NCI-H526 (cell line): ENCODE measurements around the gene DLG2.
A peak's percentile ranks its signal among the peaks of the same experiment; 100 is the strongest.

Source experiments
- DNase-seq, 2 experiments: peaks; one replicate each; lab custom pipeline; 2025; lab: John Stamatoyannopoulos, UW

The DLG2 gene

DNA sequence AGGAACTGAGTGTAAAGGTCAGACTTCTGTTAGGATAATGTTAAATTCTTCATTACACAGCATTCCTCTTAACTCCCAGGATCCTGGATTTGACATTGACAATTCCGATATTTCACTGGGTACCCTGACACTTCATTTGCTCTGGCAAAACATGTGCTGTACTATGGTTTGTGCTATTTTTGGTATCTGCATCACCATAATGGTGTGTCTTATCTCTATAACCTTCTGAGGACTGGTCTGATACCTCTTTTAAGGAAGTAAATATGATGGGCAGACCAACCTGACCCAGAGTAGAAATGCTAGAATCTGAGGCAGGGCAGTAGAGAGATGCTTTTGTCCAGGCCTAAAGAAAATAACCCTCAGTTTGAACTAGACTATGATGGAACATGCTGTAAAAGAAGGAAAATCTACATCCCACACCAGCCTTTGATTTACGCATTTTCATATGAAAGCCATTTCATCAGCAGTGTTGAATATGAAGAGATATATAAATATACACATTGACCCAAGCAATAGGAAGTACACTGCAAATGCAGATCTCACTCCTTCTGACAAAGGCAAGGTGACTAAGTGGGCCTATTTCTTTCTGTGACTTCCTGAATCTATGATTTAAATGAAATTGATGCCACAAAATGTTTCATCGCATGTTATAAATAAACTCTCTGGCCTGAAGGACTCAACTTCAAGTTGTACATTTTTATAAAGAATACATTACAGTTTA lies 966.7 kb downstream of the DLG2 start:
- DNase-seq: no peak

DNA sequence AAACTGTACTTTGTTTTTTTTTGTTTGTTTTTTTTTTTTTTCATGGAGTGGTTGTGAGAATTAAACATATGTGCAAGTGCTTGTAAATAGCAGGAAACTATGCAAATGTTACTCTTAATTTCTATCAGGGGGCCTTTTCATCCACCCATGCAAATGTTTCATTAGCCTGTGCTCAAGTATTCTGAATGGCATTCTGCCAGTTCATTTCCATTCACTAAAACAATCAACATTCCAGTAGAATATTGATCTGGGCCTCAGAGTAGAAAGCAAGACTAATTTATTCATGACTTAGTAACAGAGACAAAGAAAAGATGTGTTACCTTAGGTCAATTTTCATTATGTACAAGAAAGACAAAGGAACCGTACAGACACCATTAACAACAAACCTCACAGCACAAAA lies 971.4 kb downstream of the DLG2 start:
- peak; percentile 81 to 86 for DNase-seq

DNA sequence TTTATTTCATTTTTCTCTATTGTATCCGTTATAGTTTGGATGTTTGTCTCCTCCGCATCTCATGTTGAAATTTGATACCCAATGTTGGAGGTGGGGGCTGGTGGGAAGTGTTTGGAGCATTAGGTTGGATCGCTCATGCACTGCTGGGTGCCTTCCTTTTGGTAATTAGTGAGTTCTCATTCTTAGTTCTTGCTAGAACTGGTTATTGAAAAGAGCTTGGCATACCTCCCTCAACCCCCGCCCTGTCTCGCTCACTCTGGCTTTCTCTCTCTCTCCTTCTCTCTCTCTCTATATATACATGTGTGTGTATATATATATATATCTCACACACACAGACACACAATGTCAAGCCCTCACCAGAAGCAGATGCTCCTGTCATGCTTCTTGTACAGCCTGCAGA lies 978.7 kb downstream of the DLG2 start:
- no peak for DNase-seq

DNA sequence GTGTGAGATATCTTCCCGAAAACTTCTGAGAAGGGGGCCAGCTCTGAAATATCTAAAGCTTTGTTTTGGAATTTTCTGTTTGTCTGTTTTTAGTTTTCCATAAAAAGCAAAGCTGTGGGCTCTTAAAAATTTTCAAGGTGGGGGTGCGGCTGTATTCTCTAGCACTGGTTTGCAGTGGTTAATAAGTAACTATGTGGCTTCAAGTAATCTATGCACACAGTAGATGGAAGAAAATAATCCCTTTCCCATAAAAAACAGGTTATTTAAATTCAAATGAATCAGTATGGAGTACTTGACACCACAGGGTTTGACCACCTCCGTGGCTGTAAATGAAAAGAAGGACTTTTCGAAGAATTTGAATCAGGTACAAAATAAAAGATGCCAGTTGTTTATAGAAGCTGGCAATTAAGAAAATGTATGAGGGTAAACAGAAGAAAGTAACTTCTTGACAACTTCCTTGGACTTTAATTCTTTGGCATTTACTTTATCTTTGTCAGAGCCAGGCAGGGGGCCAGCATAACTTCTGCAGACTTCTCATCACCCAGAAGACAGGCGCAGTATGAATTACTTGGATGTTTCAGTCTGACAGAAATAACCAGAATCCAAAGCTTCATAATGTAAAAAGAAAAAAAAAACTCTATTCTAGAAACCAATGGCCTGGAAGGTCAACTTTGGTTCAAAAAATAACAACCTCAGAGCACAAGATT lies 981.0 kb downstream of the DLG2 start:
- DNase-seq: no peak

DNA sequence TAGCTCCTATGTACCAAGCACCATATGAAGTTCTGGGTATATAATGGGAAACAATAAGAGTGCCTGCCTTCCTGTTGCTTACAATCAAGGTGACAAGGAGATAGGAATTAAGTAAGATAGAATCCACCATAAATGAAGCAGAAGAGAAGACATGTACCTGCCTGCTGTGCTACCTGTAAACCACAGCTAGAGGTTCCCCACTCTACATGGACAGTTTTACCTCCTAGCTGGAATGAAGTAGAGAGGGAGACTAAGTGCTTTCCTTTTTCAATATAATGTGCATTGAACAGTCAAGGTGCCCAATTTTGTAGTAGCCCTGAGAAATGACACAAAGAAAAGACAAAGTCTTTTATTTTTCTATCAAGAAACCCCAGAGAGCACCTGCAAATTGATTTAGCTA lies 984.6 kb downstream of the DLG2 start:
- DNase-seq: peak in 1 of 2 experiments; percentile 17

DNA sequence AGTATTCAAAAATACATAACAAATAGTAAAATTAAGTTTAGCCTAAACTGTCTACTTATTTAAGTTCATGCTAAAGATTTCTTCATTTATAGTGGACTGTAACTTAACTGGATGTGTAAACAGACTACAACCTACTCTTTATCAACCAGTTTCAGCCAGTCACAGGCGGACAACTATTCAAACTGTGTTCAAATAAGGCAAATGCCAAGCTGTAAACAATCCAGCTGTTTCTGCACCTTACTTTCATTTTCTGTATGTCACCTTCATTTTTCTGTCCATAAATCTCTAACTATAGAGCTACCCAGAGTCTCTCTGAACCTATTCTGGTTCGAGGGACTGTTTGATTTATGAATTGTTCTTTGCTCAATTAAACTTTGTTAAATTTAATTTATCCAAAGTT lies 992.8 kb downstream of the DLG2 start:
- DNase-seq: no peak

DNA sequence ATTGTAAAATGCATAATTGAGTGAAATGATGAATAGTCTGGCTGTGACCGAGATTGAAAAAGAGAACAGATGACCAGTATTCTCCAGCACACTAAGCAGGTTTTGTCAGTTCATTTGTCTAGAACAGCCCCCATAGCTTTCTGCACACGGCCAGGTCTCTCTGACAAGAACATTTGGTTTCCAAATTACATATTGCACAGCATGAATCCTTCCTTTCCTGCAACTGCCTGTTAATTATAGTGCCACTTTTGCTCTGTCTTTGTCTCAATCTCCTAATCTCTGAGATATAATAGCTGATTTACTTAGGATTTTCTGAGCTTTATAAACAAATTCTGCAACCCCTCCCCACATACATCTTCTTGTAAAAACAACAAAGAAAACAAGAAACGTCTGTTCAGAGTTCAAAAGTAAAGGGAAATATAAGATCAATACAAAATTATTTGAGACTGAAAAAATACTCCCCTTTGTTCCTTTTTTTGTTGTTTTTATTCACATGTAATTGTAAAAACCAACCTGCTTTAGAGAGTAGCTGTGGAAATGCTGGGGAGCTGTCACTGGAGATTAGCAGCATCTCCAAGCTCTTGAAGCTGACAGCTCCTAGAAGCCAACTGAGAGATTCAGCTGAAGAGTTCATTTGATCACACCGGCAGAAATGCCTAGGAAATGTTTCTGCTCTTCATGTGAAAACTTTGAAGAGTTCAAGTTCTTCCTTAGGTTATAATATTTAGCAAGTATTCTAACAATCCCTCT lies 998.1 kb downstream of the DLG2 start:
- DNase-seq: peak in 1 of 2 experiments; percentile 54

DNA sequence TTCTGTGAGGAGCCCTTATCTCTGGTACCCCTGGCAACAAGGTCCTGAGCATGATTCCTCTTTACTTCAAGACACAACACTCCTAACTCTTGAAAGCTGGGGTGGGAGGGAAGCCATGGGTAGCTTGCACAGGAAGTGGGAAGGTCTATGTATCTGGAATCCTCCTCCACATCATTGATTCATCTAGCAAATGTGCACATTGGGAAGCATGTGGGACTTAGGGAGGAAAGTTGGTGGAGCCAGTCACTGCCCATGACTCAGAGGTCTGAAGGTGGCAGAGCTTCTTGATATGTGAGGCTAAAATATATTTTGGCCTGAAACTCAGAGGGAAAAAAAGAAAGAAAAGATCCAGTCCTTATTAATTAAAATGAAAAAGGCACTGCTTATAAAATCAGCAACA lies 1000.9 kb downstream of the DLG2 start:
- DNase-seq: no peak

DNA sequence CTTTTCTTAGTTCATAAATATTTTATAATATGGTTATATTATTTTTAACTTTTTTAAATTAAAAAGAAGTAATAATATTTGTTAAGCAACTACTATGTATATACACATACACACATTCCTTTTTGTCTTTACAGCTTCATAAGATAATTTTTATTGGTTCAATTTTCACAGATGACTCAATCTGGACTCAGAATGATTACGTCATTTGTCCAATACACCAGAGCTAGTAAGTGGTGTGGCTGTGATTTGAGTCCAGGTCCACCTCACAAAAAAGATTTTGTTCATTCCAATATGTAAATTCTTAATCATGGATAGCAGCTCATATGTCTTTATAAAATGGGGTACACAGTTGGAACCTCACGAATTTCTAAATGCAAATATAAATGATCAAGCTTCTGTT lies 1014.5 kb downstream of the DLG2 start:
- DNase-seq: no peak

DNA sequence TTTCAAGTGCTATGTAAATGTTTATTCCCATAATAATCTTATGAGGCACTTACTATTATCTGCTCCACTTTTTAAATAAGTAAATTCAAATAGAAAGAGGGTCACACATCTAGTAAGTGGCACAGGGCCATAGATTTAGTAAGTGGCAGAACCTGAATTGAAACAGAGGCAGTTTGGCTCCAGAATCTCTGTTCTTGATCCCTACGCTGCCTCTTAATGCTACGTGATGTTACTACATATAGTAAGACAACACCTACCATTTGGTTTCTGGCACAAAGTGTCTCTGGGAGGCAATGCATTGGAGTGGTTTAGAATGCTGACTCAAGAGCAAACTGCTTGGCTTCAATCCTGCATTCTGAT lies 1018.3 kb downstream of the DLG2 start:
- DNase-seq: no peak

DNA sequence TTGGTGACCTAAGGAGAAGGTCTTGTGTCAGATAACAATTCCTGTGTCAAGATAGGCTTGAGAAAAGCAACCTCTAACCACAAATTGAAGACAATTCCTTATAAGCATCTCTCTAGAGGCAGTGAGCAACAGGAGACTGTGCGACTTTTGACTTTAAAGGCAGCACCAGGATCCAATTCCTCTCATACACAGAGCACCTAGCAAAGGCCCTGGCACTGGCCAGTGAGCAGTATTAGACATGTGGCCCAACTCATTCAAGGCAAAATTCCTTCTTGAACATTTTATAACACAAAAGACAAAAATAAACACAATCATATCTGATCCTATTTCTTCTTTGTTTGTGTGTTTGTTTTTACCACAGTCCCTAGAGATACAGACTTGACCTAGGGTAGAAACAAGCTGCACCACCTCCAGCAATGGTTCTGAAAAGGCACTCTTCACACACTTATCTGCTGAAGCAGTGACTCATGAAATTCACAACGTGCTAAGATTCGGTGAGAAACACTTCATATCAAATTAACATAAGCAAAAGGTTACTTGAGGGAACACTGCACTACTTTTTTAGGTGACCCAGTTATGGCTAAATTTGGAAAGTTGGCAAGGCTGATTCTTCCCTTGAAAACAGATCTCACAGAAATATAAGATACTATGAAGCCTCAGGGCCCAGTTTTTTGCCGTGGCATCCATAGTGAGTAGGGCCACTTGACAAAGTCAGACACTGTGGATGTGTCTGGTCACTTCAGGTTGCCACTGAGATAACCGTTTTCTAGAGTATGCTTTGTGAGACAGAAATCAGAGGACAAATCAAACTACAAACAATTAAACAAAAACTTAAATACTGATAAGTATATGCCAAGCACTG lies 1018.9 kb downstream of the DLG2 start:
- DNase-seq: no peak

DNA sequence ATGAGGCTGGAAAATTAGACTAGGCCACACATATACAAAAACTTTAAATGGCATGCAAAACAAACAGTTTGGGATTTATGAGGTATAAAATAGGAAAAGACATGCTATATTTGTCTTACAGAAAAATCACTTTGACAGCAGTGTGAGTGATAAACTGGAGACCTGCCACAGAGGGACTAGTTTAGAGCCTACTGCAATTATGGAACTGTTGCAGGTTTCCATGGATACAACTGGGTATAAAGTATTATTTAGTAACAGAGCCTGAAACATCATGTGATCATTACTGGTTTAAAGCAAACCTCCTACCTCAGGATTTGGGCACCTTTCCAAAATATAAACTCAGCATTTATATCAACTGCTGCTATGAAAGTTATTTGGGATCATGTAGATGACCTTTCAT lies 1032.5 kb downstream of the DLG2 start:
- no peak for DNase-seq

DNA sequence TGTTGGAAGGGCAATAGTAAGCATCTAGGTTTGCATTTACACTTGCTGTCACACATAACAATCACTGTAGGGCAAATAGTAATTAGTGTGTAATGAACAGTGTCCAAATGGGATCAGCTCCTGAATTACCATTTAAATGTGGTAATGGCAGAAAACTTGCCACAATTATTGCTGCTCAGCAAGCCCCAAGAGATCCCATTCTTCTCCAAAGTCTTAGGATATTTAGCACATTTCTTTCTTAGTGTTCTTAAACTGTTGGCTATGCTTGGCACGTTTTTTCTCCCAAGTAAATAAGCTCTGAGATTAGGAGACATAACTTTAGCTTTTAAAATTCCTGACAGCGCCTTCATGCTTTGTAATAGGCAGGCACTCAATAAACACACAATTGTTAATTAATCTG lies 1037.0 kb downstream of the DLG2 start:
- DNase-seq: no peak

DNA sequence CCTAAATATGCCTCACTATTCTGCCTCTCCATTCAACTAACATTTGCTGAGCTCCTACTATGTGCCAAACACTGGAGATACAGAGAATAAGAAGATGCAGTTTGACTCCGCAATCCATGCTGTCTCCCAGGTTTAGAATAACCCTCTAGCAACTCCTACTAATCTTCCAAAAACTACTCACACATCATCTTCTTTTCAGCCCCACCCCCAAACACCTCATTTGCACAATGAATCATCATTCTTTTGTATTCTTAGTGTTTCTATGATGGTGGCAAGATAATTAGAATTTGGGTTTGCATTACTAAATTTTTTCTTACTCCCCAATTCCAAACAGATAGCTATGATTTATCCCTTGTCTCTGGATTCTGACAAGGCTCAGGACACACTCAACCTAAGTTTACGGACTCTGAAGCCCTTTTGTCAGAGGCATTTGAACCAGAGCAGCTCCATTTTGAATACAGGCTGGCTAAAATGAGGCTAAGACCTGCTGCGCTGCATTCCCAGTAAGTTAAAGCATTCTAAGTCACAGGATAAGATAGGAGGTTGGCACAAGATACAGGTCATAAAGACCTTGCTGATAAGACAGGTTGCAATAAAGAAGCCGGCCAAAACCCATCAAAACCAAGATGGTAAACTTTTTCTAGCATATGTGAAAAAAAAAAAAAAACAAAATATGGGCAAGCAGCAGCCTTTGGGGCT lies 1038.9 kb downstream of the DLG2 start:
- DNase-seq: no peak

DNA sequence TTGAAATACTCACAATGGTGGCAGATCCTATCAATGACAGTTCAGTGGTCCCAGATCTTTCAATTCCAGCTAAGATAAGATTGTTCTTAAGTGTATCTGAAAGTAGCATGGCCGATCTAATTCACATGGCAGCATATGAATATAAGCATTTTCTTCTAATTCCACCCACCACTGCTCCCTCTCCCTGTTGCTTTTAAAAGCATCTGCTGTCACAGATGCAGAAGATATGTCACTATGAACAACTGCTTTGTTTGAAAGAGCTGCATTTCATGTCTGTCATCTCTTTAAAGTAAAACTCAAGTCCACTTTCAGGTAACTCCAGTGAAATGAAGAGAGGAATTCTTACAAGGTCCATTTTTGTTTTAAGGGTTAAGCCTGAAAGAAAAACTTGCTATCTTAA lies 1044.0 kb downstream of the DLG2 start:
- DNase-seq: no peak

DNA sequence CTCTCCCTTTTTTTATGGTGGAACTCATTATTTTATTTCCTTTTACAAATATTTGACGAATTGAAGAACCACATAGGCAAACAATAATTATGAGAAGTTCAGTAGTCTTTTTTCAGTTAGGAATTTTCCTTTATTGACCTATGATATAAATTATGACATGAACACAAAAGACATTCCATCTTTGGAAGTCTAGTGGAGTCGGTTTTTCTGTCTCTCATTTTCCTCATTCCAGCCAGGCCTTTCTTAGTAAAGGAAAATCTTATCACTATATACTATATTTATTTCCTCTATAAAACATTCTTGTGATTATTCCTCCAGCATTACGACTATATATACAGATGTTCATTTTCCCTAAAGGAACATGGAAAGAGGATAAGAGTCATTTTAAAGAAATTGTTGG lies 1046.1 kb downstream of the DLG2 start:
- DNase-seq: no peak

DNA sequence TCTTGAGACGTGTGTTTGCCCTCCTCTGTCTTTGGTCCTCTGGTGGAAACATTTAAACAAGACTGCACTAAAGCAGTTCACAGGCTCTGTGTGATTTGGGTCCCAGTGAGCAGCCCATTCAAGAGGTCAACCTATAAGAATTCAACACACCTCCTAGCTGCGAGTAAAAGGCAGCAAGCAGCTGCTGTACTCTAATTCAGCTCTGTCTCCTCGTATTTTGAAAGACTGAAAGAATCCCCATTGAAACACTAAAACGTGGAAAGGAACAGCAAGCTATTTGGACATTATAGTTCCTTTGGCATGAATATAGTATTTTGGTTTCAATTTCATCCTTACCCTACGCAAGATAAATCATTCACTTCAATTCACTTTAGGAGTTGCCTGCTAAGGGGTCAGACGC lies 1046.7 kb downstream of the DLG2 start:
- DNase-seq: no peak

DNA sequence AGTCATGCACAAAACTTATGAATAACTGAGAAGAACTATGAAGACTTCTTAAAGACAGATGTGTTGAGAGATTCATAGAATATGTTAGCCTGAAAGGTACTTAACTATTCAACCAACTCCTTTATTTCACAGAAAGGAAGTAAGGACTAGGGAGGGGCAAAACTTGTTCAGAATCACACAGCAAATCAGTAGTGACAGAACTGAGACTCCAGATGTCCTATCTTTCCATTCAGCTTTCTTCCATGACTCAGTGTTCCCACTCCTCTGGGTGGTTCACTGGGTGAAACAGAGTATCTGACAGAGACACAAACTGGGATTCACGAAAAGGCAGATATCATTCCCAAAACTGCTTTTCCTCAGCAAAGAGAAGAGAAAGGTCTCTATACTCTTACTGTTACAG lies 1053.3 kb downstream of the DLG2 start:
- no peak for DNase-seq

DNA sequence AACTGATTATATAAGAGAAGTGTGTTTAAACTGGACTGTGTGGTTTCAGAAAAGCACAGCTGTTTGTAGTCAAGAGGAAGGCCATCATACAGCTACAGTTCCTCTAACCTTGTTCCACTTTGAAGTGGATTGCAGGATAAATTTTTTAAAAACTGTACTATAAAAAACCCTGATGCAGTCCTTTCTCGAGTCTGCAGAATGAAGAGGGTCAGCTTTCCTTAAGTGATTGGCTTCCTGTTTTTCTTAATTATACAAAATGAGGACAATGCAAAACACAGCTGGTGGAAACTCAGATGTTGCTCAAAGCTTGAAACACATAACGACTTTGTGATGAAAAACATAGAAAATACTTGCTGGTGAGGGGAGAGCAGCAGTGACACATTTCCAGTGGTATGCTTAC lies 1060.5 kb downstream of the DLG2 start:
- DNase-seq: no peak

DNA sequence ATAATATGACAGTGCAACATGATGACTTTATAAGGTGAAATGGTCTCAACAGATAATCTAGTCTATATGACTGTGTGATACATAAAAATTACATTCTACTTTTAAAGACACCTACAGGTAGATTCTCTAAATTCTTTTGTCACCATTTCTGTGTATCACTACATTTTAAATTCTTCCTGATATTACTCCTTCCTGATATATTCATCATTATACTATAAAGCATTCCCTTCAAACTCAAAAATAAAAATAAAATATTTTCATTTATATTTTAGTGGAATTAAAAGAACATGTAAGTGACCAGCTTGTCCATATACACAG lies 1062.3 kb downstream of the DLG2 start:
- DNase-seq: no peak

DNA sequence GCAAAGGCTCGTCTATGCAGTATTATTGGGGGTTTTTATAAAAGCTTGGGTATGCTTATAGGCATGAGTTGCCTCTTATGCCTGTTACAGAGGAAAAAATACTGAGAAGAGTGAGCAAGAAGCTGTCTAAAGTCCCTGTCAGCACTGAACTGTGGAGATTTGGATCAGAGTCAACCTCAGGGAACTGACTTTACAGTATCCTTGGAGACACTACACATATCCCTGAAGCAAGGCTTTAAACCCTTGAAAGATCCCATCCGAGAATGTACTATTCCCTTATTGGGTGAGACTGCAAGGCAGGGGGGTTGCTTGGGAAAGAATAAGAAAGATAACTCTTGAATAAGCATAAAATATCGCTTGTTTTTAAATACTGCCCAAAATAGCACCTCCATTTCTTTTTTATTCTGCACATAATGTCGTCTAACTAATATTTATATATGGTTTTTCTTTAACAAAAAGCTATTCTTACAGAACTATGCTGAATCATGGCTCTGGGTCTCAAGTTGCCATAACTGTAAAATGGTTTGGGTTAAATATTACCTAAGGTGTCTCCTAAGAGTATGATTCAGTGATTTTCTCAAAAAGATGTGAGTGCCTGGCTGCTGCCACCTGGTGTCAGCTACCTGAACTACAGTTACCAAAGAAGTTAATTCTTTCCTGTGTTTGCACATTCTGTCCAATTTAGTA lies 1062.8 kb downstream of the DLG2 start:
- DNase-seq: peak; percentile 29 to 55
